ENCODE measurements around the gene BTBD1. TPM values are rescaled to one million over a fixed set of nuclear protein-coding genes. Genes with fewer than 3 reads are reported as not detected.

The BTBD1 gene
- total and polyA plus RNA-seq, 2 experiments from 2014 or later = 102 to 125 TPM

GRCh38 chr15:83102346-83102745 is 35.3 kb upstream of the BTBD1 start:
- Histone ChIP-seq H3K9me3 (ENCODE audit: low read depth) (no peaks in the 10 kb centered on the region), H3K4me1 (ENCODE audit: low read depth) (no peaks in the 10 kb centered on the region), H3K27ac (no peak overlapping the region), H3K4me3 (no peak overlapping the region), H3K27me3 (peaks cover 75% of the 10 kb centered on the region), H3K36me3 (no peaks in the 10 kb centered on the region)
- TF ChIP-seq CTCF (IDR thresholded peaks at IDR 0.05; ENCODE audit: low read depth, low read length) = no peak
- peak in 1 of 2 donors; percentile 39 for DNase-seq (ENCODE audit: low read depth in 1 of 2, low spot score in 1 of 2)

GRCh38 chr15:83100097-83100646 is 33.1 kb upstream of the BTBD1 start:
- H3K4me3 ChIP-seq = no peak overlapping the region
- H3K27ac ChIP-seq = no peak overlapping the region
- no peak for TF ChIP-seq CTCF (IDR thresholded peaks at IDR 0.05; ENCODE audit: low read depth, low read length)
- no peak for DNase-seq (ENCODE audit: low read depth in 1 of 2, low spot score in 1 of 2)
- H3K4me1 ChIP-seq (ENCODE audit: low read depth) = no peaks in the 10 kb centered on the region
- no peaks in the 10 kb centered on the region for H3K9me3 ChIP-seq (ENCODE audit: low read depth)
- peaks cover 73% of the 10 kb centered on the region for H3K27me3 ChIP-seq
- no peaks in the 10 kb centered on the region for H3K36me3 ChIP-seq

DNA sequence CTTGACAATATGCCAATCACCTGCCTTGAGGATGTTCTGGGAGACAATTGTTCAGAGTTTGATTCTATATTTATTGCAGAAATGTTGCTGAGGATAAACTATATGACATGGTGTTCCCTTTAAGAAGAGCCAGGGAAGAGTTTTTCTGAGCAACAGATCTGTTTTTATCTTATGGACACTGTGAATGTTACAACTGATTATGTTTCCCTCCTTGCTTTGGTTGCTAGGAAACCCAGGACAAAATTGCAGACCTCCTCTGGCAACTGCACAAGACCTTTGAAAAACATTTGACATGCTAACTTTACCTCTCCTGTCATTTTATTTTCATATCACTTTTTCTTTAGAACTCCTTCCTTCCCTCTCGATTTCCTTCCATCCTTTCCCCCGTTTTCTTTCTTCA is 32.2 kb upstream of the BTBD1 start:
- Histone ChIP-seq H3K4me3 (no peak overlapping the region), H3K4me1 (ENCODE audit: low read depth) (peaks cover 7% of the 10 kb centered on the region), H3K27ac (no peak overlapping the region), H3K9me3 (ENCODE audit: low read depth) (no peaks in the 10 kb centered on the region), H3K36me3 (no peaks in the 10 kb centered on the region), H3K27me3 (peaks cover 68% of the 10 kb centered on the region)
- TF ChIP-seq CTCF (IDR thresholded peaks at IDR 0.05; ENCODE audit: low read depth, low read length) = no peak
- DNase-seq (ENCODE audit: low read depth in 1 of 2, low spot score in 1 of 2) = no peak

- Histone ChIP-seq H3K27me3 (peaks cover 68% of the 10 kb centered on the region), H3K4me3 (no peak overlapping the region), H3K4me1 (ENCODE audit: low read depth) (peaks cover 10% of the 10 kb centered on the region), H3K9me3 (ENCODE audit: low read depth) (no peaks in the 10 kb centered on the region), H3K36me3 (no peaks in the 10 kb centered on the region), H3K27ac (no peak overlapping the region)
- DNase-seq (ENCODE audit: low read depth in 1 of 2, low spot score in 1 of 2) = no peak
- no peak for TF ChIP-seq CTCF (IDR thresholded peaks at IDR 0.05; ENCODE audit: low read depth, low read length)
Observed at GRCh38 chr15:83098079-83098478, 31.0 kb upstream of the BTBD1 start.

DNA sequence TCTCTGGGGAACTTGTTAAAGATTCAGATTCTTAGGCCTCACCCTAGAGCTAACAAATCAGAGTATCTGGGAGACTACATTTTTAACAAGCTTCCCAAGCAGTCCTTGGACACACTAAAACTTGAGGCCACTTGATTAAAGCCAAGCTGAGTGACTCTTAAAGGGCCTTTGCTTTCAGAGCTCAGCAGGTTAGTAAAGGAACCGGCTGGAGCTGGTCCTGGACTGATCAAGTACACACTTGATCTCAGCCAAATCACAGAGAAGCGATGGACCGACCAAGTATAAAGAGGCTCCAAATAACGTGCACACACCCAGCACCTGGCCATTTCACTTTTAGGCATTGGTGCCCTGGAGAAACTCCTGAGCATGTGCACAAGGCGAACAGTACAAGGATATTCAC is 27.5 kb upstream of the BTBD1 start:
- Histone ChIP-seq H3K27ac (no peak overlapping the region), H3K4me3 (no peak overlapping the region), H3K36me3 (no peaks in the 10 kb centered on the region), H3K4me1 (ENCODE audit: low read depth) (peaks cover 21% of the 10 kb centered on the region), H3K27me3 (peaks cover 39% of the 10 kb centered on the region), H3K9me3 (ENCODE audit: low read depth) (no peaks in the 10 kb centered on the region)
- peak in 1 of 2 donors; percentile 57 for DNase-seq (ENCODE audit: low read depth in 1 of 2, low spot score in 1 of 2)
- no peak for TF ChIP-seq CTCF (IDR thresholded peaks at IDR 0.05; ENCODE audit: low read depth, low read length)

Data from cardiac muscle cell (in vitro differentiated cells and primary cell).